ENCODE measurements around the gene CRYZL1.

CRYZL1 gene

GRCh38 chr21:33540711-33541104 is 100.8 kb downstream of the CRYZL1 start:
- no peak for ATAC-seq
- TF ChIP-seq TSHZ2 (CRISPR knock-in tag; IDR thresholded peaks at IDR 0.05) (no peak), TOX (CRISPR knock-in tag; IDR thresholded peaks at IDR 0.05; ENCODE audit: borderline replicate concordance) (no peak), CREB5 (CRISPR knock-in tag; IDR thresholded peaks at IDR 0.05; ENCODE audit: low read depth) (no peak), CSDC2 (CRISPR knock-in tag; IDR thresholded peaks at IDR 0.05) (no peak), ISL1 (CRISPR knock-in tag; IDR thresholded peaks at IDR 0.05) (no peak)

GRCh38 chr21:33539616-33540015 is 101.9 kb downstream of the CRYZL1 start:
- TF ChIP-seq POU6F1 (CRISPR knock-in tag; IDR thresholded peaks at IDR 0.05; ENCODE audit: borderline replicate concordance, low read depth) (no peak), CSRNP3 (CRISPR knock-in tag; IDR thresholded peaks at IDR 0.05) (no peak), BACH2 (CRISPR knock-in tag; IDR thresholded peaks at IDR 0.05; ENCODE audit: borderline replicate concordance) (no peak), ZNF565 (CRISPR knock-in tag; conservative IDR thresholded peaks at IDR 0.05; ENCODE audit: low read depth) (no peak), TOX (CRISPR knock-in tag; IDR thresholded peaks at IDR 0.05; ENCODE audit: borderline replicate concordance) (no peak)
- ATAC-seq: no peak
